RWPE2 (cell line): ENCODE data around the gene RNF39.

Experiments
- ATAC-seq: fragments of 200-7000 bp; cut with Tn5 transposase; 3 replicates; pipeline ENCODE4 v1.9.1; 2021; ENCODE audit warnings: low read depth
- DNase-seq: peaks from one replicate; pipeline ENCODE4 v3.0.0-alpha.2; 2020; ENCODE audit warnings: low spot score
- H3K27ac ChIP-seq: fragments of 450-650 bp; 2 replicates; pipeline ENCODE4 v1.5.1; 2017; ENCODE audit warnings: mild to moderate bottlenecking; ENCODE audit not compliant: poor library complexity, severe bottlenecking
- H3K27me3 ChIP-seq: fragments of 250-450 bp; sonication (Bioruptor Pico); 2 replicates; pipeline ENCODE4 v1.5.1; 2021; ENCODE audit warnings: mild to moderate bottlenecking, moderate library complexity; ENCODE audit not compliant: insufficient read depth, poor library complexity, severe bottlenecking
- H3K36me3 ChIP-seq: fragments of 250-450 bp; sonication (Bioruptor Pico); 2 replicates; pipeline ENCODE4 v1.5.1; 2020; ENCODE audit warnings: low read depth, mild to moderate bottlenecking, moderate library complexity
- H3K4me1 ChIP-seq: fragments of 250-450 bp; sonication (Bioruptor Pico); 2 replicates; pipeline ENCODE4 v1.5.1; 2021; ENCODE audit warnings: mild to moderate bottlenecking, moderate library complexity; ENCODE audit not compliant: insufficient read depth, poor library complexity, severe bottlenecking
- H3K4me3 ChIP-seq: fragments of 250-450 bp; sonication (Bioruptor Pico); 2 replicates; pipeline ENCODE4 v1.5.1; 2021; ENCODE audit warnings: mild to moderate bottlenecking, moderate library complexity; ENCODE audit not compliant: severe bottlenecking
- H3K9me3 ChIP-seq: fragments of 250-450 bp; sonication (Bioruptor Pico); 2 replicates; pipeline ENCODE4 v1.5.1; 2021; ENCODE audit warnings: mild to moderate bottlenecking, moderate library complexity; ENCODE audit not compliant: severe bottlenecking
- CTCF ChIP-seq: fragments of 450-650 bp; IDR thresholded peaks from one replicate; pipeline ENCODE4 v1.5.1; 2017; ENCODE audit warnings: mild to moderate bottlenecking, moderate library complexity; ENCODE audit not compliant: poor library complexity, severe bottlenecking

RNF39 gene

GRCh38 chr6:30113841-30114240 lies 38.3 kb upstream of the RNF39 start:
- H3K27ac ChIP-seq = no peak overlapping the region
- TF ChIP-seq CTCF = no peak
- DNase-seq (no peak), ATAC-seq (no peak)
- no peaks in the 10 kb centered on the region for H3K27me3 ChIP-seq
- peaks cover under 1% of the 10 kb centered on the region for H3K4me1 ChIP-seq
- H3K36me3 ChIP-seq = no peaks in the 10 kb centered on the region
- no peaks in the 10 kb centered on the region for H3K9me3 ChIP-seq
- no peak overlapping the region for H3K4me3 ChIP-seq

- TF ChIP-seq CTCF = no peak
- no peak within 1 kb of the TSS for H3K4me3 ChIP-seq
- DNase-seq = no peak
- H3K9me3 ChIP-seq = no peaks in the 10 kb centered on the region
- no peaks in the 10 kb centered on the region for H3K36me3 ChIP-seq
- no peak for ATAC-seq
- no peaks in the 10 kb centered on the region for H3K4me1 ChIP-seq
- H3K27ac ChIP-seq = no peak within 1 kb of the TSS
- no peaks in the 10 kb centered on the region for H3K27me3 ChIP-seq
Observed at GRCh38 chr6:30113003-30113759, 37.6 kb upstream of the RNF39 start, which contains the start of gene TRIM31. Gene TRIM31, minus strand, starts transcription at chr6:30113090. Its CDS starts 285 bp downstream, at chr6:30112805.

- no peaks in the 10 kb centered on the region for H3K27me3 ChIP-seq
- H3K36me3 ChIP-seq = no peaks in the 10 kb centered on the region
- TF ChIP-seq CTCF = no peak
- H3K27ac ChIP-seq = no peak overlapping the region
- no peak overlapping the region for H3K4me3 ChIP-seq
- ATAC-seq (no peak), DNase-seq (no peak)
- no peaks in the 10 kb centered on the region for H3K9me3 ChIP-seq
- H3K4me1 ChIP-seq = no peaks in the 10 kb centered on the region
Observed at GRCh38 chr6:30112402-30112994, 36.9 kb upstream of the RNF39 start.

- H3K9me3 ChIP-seq = no peaks in the 10 kb centered on the region
- H3K27ac ChIP-seq = no peak overlapping the region
- no peaks in the 10 kb centered on the region for H3K27me3 ChIP-seq
- DNase-seq (no peak), ATAC-seq (no peak)
- no peaks in the 10 kb centered on the region for H3K36me3 ChIP-seq
- H3K4me1 ChIP-seq = no peaks in the 10 kb centered on the region
- no peak for TF ChIP-seq CTCF
- no peak overlapping the region for H3K4me3 ChIP-seq
Observed at GRCh38 chr6:30111266-30111856, 35.8 kb upstream of the RNF39 start.
